ENCODE results near the gene ZBTB20.

Gene ZBTB20

GRCh38 chr3:114383875-114384557, 763.1 kb downstream of the ZBTB20 start:
- no peaks in the 10 kb centered on the region for H3K27me3 ChIP-seq (ENCODE audit: insufficient read depth, low read length, poor library complexity)
- TF ChIP-seq EZH2 (IDR thresholded peaks at IDR 0.05; ENCODE audit: borderline replicate concordance, low read depth, low read length, severe bottlenecking) = no peak
- TF ChIP-seq CTCF (IDR thresholded peaks at IDR 0.05; ENCODE audit: borderline replicate concordance, extremely low read depth, low read length, poor library complexity, severe bottlenecking) = peak; percentile 90
- H3K27ac ChIP-seq (ENCODE audit: low read length) = no peak overlapping the region
- H3K36me3 ChIP-seq (ENCODE audit: insufficient read depth, low read length) = no peaks in the 10 kb centered on the region
- no peaks in the 10 kb centered on the region for H4K20me1 ChIP-seq (ENCODE audit: insufficient read depth, low read length)
- H3K79me2 ChIP-seq (ENCODE audit: insufficient read depth, low read length) = no peaks in the 10 kb centered on the region
- H3K9me3 ChIP-seq (ENCODE audit: insufficient read depth, low read length, severe bottlenecking) = no peaks in the 10 kb centered on the region
- DNase-seq (peak; percentile 66), ATAC-seq (ENCODE audit: insufficient read depth, low read depth) (peak; percentile 95)
- no peak overlapping the region for H3K4me2 ChIP-seq (ENCODE audit: insufficient read depth, low read length)
- H3K4me1 ChIP-seq (ENCODE audit: insufficient read depth, low read length) = no peaks in the 10 kb centered on the region
- H3K9ac ChIP-seq (ENCODE audit: low read depth, low read length) = no peak overlapping the region
- H3K4me3 ChIP-seq (ENCODE audit: low read depth in 1 of 2, low read length in 2 of 2) = no peak overlapping the region
- H2AFZ ChIP-seq (ENCODE audit: low read depth, low read length) = peak overlapping the region; percentile 37; the same call in 1 of the 2 replicates

- H3K27ac ChIP-seq (ENCODE audit: low read length) = no peak overlapping the region
- H3K4me2 ChIP-seq (ENCODE audit: insufficient read depth, low read length) = no peak overlapping the region
These were observed 766.8 kb downstream of the ZBTB20 start for GRCh38 chr3:114380233-114380651.

GRCh38 chr3:114379266-114379665, 767.8 kb downstream of the ZBTB20 start:
- ATAC-seq (ENCODE audit: insufficient read depth, low read depth) (no peak), DNase-seq (no peak)
- Histone ChIP-seq H3K36me3 (ENCODE audit: insufficient read depth, low read length) (0 out of 2 replicates have a peak, but pooled peaks cover 6% of the 10 kb centered on the region), H3K4me3 (ENCODE audit: low read depth in 1 of 2, low read length in 2 of 2) (no peak overlapping the region), H3K4me1 (ENCODE audit: insufficient read depth, low read length) (no peaks in the 10 kb centered on the region), H2AFZ (ENCODE audit: low read depth, low read length) (no peak overlapping the region), H3K79me2 (ENCODE audit: insufficient read depth, low read length) (no peaks in the 10 kb centered on the region), H3K4me2 (ENCODE audit: insufficient read depth, low read length) (no peak overlapping the region), H3K9ac (ENCODE audit: low read depth, low read length) (no peak overlapping the region), H3K27me3 (ENCODE audit: insufficient read depth, low read length, poor library complexity) (no peaks in the 10 kb centered on the region), H4K20me1 (ENCODE audit: insufficient read depth, low read length) (no peaks in the 10 kb centered on the region), H3K27ac (ENCODE audit: low read length) (no peak overlapping the region), H3K9me3 (ENCODE audit: insufficient read depth, low read length, severe bottlenecking) (no peaks in the 10 kb centered on the region)
- TF ChIP-seq EZH2 (IDR thresholded peaks at IDR 0.05; ENCODE audit: borderline replicate concordance, low read depth, low read length, severe bottlenecking) (no peak), CTCF (IDR thresholded peaks at IDR 0.05; ENCODE audit: borderline replicate concordance, extremely low read depth, low read length, poor library complexity, severe bottlenecking) (no peak)

More at GRCh38 chr3:114380233-114380651, 766.8 kb downstream of the ZBTB20 start:
- no peak overlapping the region for H3K9ac ChIP-seq (ENCODE audit: low read depth, low read length)
- 0 out of 2 replicates have a peak, but pooled peaks cover 6% of the 10 kb centered on the region for H3K36me3 ChIP-seq (ENCODE audit: insufficient read depth, low read length)
- DNase-seq (no peak), ATAC-seq (ENCODE audit: insufficient read depth, low read depth) (no peak)
- H2AFZ ChIP-seq (ENCODE audit: low read depth, low read length) = no peak overlapping the region
- H3K79me2 ChIP-seq (ENCODE audit: insufficient read depth, low read length) = no peaks in the 10 kb centered on the region
- no peaks in the 10 kb centered on the region for H3K4me1 ChIP-seq (ENCODE audit: insufficient read depth, low read length)
- H4K20me1 ChIP-seq (ENCODE audit: insufficient read depth, low read length) = no peaks in the 10 kb centered on the region
- TF ChIP-seq CTCF (IDR thresholded peaks at IDR 0.05; ENCODE audit: borderline replicate concordance, extremely low read depth, low read length, poor library complexity, severe bottlenecking) (no peak), EZH2 (IDR thresholded peaks at IDR 0.05; ENCODE audit: borderline replicate concordance, low read depth, low read length, severe bottlenecking) (no peak)
- no peak overlapping the region for H3K4me3 ChIP-seq (ENCODE audit: low read depth in 1 of 2, low read length in 2 of 2)
- no peaks in the 10 kb centered on the region for H3K9me3 ChIP-seq (ENCODE audit: insufficient read depth, low read length, severe bottlenecking)
- H3K27me3 ChIP-seq (ENCODE audit: insufficient read depth, low read length, poor library complexity) = no peaks in the 10 kb centered on the region

All from DND-41 (cell line).